ENCODE data around the gene CACNA1I.

CACNA1I gene

GRCh38 chr22:39648630-39648950 lies 78.0 kb downstream of the CACNA1I start:
- DNase-seq (ENCODE audit: low read depth in 2 of 2): no peak

GRCh38 chr22:39649500-39650089 lies 79.0 kb downstream of the CACNA1I start:
- no peak for DNase-seq (ENCODE audit: low read depth in 2 of 2)

GRCh38 chr22:39651053-39651996 lies 80.8 kb downstream of the CACNA1I start:
- no peak for DNase-seq (ENCODE audit: low read depth in 2 of 2)

- no peak for DNase-seq (ENCODE audit: low read depth in 2 of 2)
Observed at GRCh38 chr22:39652990-39653786, 82.6 kb downstream of the CACNA1I start.

- DNase-seq (ENCODE audit: low read depth in 2 of 2): no peak
Observed at GRCh38 chr22:39653787-39654077, 83.2 kb downstream of the CACNA1I start.

- no peak for DNase-seq (ENCODE audit: low read depth in 2 of 2)
Observed at GRCh38 chr22:39654131-39654926, 83.8 kb downstream of the CACNA1I start.

- DNase-seq (ENCODE audit: low read depth in 2 of 2): no peak
Observed at GRCh38 chr22:39655004-39655579, 84.5 kb downstream of the CACNA1I start.

- no peak for DNase-seq (ENCODE audit: low read depth in 2 of 2)
Observed at GRCh38 chr22:39655831-39656230, 85.3 kb downstream of the CACNA1I start.

GRCh38 chr22:39656495-39657490 lies 86.2 kb downstream of the CACNA1I start:
- no peak for DNase-seq (ENCODE audit: low read depth in 2 of 2)

GRCh38 chr22:39658367-39658766 lies 87.8 kb downstream of the CACNA1I start:
- DNase-seq (ENCODE audit: low read depth in 2 of 2): peak in 1 of 2 donors; percentile 10

- no peak for DNase-seq (ENCODE audit: low read depth in 2 of 2)
Observed at GRCh38 chr22:39658806-39659463, 88.4 kb downstream of the CACNA1I start.

GRCh38 chr22:39661501-39661841 lies 90.9 kb downstream of the CACNA1I start:
- no peak for DNase-seq (ENCODE audit: low read depth in 2 of 2)

- DNase-seq (ENCODE audit: low read depth in 2 of 2): peak; percentile 54 to 69
Observed at GRCh38 chr22:39661842-39662685, 91.5 kb downstream of the CACNA1I start.

- DNase-seq (ENCODE audit: low read depth in 2 of 2): no peak
Observed at GRCh38 chr22:39662686-39663052, 92.1 kb downstream of the CACNA1I start.

GRCh38 chr22:39663751-39664150 lies 93.2 kb downstream of the CACNA1I start:
- no peak for DNase-seq (ENCODE audit: low read depth in 2 of 2)

- peak in 1 of 2 donors; percentile 22 for DNase-seq (ENCODE audit: low read depth in 2 of 2)
Observed at GRCh38 chr22:39664485-39665200, 94.1 kb downstream of the CACNA1I start.

- DNase-seq (ENCODE audit: low read depth in 2 of 2): no peak
Observed at GRCh38 chr22:39665229-39665628, 94.7 kb downstream of the CACNA1I start.

All from stimulated activated CD8-positive, alpha-beta memory T cell treated with anti-CD3 and anti-CD28 coated beads, Interleukin-15, amount 100 ng/mL, for 48 hours (primary cell).